AG10803 (cell line): ENCODE results near the gene TAF11L13.
"Not testable (repeated sequence)": the region's sequence is repeated elsewhere in the genome, so short reads cannot be mapped to it uniquely, and the experiment has no call there.

Experiments
- DNase-seq: peaks from one replicate; pipeline ENCODE4 v3.0.0; 2010; ENCODE audit warnings: low read depth
- H3K4me3 ChIP-seq: 2 replicates; pipeline ENCODE4 v1.5.1; 2011; ENCODE audit warnings: mild to moderate bottlenecking, low read length, control low read depth
- TF ChIP-seq, protein P1 (sequence below): conservative IDR thresholded peaks from 2 replicates; pipeline ENCODE4 v1.5.1; 2011; ENCODE audit warnings: mild to moderate bottlenecking, low read length, control low read depth, inconsistent platforms

Gene TAF11L13

DNA sequence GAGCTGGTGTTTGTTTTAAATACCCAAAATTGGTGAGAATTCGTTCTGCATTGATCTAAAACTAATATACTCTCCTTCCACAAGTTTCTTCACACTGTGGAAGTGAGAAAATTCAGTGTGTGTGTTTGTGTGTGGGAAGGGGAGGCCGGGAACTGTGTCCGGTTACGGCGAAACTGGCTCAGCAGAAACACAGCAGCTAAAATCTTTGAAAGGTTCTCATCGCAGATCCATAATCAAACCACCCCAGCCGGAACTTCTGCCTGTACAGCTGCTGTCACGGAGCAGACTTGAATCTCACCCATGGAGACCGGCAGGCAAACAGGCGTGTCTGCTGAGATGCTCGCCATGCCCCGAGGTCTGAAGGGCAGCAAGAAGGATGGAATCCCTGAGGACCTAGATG, at the start of gene TAF11L13:
TSS of gene TAF11L13 (plus strand) at position 301 of the 400 bp plus-strand sequence.
- DNase-seq, H3K4me3 ChIP-seq: not testable (repeated sequence)

DNA sequence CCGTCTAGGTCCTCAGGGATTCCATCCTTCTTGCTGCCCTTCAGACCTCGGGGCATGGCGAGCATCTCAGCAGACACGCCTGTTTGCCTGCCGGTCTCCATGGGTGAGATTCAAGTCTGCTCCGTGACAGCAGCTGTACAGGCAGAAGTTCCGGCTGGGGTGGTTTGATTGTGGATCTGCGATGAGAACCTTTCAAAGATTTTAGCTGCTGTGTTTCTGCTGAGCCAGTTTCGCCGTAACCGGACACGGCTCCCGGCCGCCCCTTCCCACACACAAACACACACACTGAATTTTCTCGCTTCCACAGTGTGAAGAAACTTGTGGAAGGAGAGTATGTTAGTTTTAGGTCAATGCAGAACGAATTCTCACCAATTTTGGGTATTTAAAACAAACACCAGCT, 46.2 kb upstream of the TAF11L13 start, which contains the start of gene TAF11L7:
TSS of gene TAF11L7 (minus strand) at position 101 of the 400 bp plus-strand sequence.
- not testable (repeated sequence) for DNase-seq, H3K4me3 ChIP-seq

DNA sequence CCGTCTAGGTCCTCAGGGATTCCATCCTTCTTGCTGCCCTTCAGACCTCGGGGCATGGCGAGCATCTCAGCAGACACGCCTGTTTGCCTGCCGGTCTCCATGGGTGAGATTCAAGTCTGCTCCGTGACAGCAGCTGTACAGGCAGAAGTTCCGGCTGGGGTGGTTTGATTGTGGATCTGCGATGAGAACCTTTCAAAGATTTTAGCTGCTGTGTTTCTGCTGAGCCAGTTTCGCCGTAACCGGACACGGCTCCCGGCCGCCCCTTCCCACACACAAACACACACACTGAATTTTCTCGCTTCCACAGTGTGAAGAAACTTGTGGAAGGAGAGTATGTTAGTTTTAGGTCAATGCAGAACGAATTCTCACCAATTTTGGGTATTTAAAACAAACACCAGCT, 41.0 kb upstream of the TAF11L13 start, which contains the start of gene TAF11L8:
TSS of gene TAF11L8 (minus strand) at position 101 of the 400 bp plus-strand sequence.
- not testable (repeated sequence) for H3K4me3 ChIP-seq, DNase-seq

DNA sequence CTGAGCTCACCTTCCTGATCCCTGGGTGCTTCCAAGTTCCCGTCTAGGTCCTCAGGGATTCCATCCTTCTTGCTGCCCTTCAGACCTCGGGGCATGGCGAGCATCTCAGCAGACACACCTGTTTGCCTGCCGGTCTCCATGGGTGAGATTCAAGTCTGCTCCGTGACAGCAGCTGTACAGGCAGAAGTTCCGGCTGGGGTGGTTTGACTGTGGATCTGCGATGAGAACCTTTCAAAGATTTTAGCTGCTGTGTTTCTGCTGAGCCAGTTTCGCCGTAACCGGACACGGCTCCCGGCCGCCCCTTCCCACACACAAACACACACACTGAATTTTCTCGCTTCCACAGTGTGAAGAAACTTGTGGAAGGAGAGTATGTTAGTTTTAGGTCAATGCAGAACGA, 37.6 kb upstream of the TAF11L13 start, which contains the start of gene TAF11L9:
TSS of gene TAF11L9 (minus strand) at position 140 of the 400 bp plus-strand sequence.
- DNase-seq, H3K4me3 ChIP-seq: not testable (repeated sequence)

DNA sequence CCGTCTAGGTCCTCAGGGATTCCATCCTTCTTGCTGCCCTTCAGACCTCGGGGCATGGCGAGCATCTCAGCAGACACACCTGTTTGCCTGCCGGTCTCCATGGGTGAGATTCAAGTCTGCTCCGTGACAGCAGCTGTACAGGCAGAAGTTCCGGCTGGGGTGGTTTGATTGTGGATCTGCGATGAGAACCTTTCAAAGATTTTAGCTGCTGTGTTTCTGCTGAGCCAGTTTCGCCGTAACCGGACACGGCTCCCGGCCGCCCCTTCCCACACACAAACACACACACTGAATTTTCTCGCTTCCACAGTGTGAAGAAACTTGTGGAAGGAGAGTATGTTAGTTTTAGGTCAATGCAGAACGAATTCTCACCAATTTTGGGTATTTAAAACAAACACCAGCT, 34.2 kb upstream of the TAF11L13 start, which contains the start of gene TAF11L10:
TSS of gene TAF11L10 (minus strand) at position 101 of the 400 bp plus-strand sequence.
- DNase-seq, H3K4me3 ChIP-seq: not testable (repeated sequence)

DNA sequence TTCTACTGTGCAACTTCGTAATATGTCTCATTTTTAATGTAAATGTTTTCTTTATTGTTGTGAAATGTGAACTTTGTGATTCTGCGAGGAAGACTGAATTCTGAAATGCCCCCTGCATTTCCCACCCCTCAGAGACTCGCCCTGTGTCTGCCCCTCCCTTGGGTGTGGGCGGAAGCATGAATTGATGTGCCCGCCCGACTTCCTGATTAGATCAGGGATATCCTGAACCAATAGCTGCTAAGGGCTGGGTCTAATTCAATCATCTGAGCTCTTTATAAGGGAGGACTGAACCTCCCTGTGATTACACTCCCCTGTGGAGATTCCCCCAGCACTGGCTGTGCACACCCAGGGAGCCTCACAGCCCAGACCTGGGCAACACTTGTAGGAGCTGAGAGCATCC, 28.0 kb upstream of the TAF11L13 start, which contains the start of gene TAF11L11:
TSS of gene TAF11L11 (plus strand) at position 304 of the 400 bp plus-strand sequence.
- DNase-seq, H3K4me3 ChIP-seq: not testable (repeated sequence)

DNA sequence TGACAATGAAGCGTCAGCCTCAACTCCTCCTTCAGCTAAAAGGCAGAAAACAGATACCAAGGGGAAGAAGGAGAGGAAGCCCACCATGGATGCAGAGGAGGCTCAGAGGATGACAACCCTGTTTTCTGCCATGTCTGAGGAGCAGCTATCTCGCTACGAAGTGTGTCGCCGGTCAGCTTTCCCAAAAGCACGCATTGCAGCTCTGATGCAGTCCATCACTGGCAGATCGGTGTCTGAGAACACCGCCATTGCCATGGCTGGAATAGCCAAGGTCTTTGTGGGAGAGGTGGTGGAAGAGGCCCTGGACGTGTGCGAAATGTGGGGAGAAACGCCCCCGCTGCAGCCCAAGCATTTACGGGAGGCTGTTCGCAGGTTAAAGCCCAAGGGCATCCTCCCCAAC, 26.9 kb upstream of the TAF11L13 start:
- H3K4me3 ChIP-seq: no peak overlapping the region
- no peak for DNase-seq
- TF ChIP-seq, protein P1, sequence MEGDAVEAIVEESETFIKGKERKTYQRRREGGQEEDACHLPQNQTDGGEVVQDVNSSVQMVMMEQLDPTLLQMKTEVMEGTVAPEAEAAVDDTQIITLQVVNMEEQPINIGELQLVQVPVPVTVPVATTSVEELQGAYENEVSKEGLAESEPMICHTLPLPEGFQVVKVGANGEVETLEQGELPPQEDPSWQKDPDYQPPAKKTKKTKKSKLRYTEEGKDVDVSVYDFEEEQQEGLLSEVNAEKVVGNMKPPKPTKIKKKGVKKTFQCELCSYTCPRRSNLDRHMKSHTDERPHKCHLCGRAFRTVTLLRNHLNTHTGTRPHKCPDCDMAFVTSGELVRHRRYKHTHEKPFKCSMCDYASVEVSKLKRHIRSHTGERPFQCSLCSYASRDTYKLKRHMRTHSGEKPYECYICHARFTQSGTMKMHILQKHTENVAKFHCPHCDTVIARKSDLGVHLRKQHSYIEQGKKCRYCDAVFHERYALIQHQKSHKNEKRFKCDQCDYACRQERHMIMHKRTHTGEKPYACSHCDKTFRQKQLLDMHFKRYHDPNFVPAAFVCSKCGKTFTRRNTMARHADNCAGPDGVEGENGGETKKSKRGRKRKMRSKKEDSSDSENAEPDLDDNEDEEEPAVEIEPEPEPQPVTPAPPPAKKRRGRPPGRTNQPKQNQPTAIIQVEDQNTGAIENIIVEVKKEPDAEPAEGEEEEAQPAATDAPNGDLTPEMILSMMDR: no peak

DNA sequence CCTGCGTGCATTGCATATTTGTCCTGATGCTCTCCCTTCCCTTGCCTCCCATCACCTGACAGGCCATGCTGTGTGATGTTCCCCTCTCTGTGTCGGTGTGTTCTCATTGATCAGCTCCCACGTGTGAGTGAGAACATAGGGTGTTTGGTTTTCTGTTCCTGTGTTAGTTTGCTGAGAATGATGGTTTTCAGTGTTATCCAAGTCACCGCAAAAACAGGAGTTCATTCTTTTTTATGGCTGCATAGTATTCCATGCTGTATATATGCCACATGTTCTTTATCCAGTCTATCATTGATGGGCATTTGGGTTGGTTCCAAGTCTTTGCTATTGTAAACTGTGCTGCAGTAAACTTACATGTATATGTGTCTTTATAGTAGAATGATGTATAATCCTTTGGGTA, 24.4 kb upstream of the TAF11L13 start:
- DNase-seq, H3K4me3 ChIP-seq: not testable (repeated sequence)

DNA sequence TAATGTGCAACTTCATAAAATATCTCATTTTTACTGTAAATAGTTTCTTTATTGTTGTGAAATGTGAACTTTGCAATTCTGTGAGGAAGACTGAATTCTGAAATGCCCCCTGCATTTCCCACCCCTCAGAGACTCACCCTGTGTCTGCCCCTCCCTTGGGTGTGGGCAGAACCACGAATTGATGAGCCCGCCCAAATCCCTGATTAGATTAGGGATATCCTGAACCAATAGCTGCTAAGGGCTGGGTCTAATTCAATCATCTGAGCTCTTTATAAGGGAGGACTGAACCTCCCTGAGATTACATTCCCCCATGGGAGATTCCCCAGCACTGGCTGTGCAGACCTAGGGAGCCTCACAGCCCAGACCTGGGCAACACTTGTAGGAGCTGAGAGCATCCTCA, 21.8 kb upstream of the TAF11L13 start, which contains the start of gene TAF11L12:
TSS of gene TAF11L12 (plus strand) at position 301 of the 400 bp plus-strand sequence.
- not testable (repeated sequence) for H3K4me3 ChIP-seq, DNase-seq

DNA sequence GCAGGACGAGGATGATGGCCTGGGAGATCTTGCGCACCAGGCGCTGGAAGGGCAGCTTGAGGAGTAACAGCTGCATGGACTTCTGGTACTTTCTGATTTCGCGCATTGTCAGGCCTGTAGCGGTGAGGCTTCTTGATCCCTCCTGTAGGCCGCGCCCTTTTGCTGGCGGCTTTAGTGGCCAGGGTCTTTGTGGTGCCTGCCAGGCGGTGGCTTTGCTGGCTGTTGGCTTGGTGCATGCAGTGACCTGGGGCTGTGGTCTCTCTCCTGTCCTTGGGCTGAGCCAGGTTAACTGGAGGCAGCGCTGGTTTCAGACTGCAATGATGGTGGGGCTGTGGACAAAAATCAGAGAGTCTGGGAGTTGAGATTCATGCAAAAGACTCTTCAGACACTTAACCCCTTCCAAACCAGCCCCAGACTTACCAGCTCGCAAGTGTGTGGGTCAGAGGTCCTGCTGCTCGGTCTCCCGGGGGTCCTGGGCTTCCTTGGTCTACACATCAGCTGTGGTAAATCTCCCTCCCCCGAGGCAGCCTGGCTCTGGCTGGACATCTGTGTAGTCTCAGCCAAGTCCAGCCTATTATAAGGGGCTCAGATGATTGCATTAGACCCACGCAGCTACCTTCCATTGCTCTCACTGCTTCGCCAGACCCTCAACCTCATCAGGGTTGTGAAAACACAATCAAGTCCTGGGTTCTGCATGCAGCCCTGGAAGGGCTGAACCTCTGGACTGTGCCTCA, 16.8 kb upstream of the TAF11L13 start:
- DNase-seq: no peak
- TF ChIP-seq, protein P1: no peak
- H3K4me3 ChIP-seq: no peak overlapping the region

DNA sequence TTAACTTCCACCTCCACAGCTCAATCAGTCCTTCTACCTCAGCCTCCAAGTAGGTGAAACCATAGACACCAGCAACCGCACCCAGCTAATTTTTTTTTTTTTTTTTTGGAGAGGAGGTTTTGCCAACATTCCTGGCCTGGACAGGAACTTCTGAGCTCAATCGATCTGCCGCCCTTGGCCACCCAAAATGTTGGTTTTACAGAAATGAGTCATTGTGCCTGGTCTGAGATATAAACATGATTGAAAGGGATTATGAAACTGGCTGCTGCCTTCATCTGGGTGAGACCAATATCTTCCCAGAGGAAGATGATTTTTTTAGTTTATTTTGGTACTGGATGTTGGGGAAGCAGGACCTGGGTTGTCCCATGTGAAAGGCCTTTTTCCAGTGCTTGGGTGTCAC, 12.5 kb upstream of the TAF11L13 start:
- TF ChIP-seq, protein P1: no peak
- no peak for DNase-seq
- H3K4me3 ChIP-seq: no peak overlapping the region
